LNCAP (cell line): Measurements from ENCODE around the gene MAP2K3.

Experiments used
- TF ChIP-seq, protein P1 (sequence below): fragments of 450-650 bp; IDR thresholded peaks from 2 replicates; pipeline ENCODE4 v1.5.1; 2017; ENCODE audit warnings: mild to moderate bottlenecking

Gene MAP2K3

DNA sequence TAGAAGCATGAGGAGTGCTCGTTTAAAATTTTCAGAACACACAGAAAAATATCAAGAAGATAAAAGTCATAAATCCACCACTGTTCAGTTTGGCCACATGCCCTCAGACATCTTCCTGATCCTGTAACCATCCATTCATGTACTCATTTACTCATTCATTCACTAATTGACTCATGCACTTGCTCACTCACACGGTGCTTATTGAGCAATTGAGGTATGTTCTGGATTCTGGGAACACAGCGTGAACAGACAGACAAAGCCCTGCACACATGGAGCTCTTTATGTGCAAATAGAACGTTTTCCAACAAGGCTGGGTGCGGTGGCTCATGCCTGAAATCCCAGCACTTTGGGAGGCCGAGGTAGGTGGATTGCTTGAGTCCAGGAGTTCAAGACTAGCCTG lies 21.1 kb upstream of the MAP2K3 start:
- TF ChIP-seq, protein P1, sequence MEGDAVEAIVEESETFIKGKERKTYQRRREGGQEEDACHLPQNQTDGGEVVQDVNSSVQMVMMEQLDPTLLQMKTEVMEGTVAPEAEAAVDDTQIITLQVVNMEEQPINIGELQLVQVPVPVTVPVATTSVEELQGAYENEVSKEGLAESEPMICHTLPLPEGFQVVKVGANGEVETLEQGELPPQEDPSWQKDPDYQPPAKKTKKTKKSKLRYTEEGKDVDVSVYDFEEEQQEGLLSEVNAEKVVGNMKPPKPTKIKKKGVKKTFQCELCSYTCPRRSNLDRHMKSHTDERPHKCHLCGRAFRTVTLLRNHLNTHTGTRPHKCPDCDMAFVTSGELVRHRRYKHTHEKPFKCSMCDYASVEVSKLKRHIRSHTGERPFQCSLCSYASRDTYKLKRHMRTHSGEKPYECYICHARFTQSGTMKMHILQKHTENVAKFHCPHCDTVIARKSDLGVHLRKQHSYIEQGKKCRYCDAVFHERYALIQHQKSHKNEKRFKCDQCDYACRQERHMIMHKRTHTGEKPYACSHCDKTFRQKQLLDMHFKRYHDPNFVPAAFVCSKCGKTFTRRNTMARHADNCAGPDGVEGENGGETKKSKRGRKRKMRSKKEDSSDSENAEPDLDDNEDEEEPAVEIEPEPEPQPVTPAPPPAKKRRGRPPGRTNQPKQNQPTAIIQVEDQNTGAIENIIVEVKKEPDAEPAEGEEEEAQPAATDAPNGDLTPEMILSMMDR: no peak

DNA sequence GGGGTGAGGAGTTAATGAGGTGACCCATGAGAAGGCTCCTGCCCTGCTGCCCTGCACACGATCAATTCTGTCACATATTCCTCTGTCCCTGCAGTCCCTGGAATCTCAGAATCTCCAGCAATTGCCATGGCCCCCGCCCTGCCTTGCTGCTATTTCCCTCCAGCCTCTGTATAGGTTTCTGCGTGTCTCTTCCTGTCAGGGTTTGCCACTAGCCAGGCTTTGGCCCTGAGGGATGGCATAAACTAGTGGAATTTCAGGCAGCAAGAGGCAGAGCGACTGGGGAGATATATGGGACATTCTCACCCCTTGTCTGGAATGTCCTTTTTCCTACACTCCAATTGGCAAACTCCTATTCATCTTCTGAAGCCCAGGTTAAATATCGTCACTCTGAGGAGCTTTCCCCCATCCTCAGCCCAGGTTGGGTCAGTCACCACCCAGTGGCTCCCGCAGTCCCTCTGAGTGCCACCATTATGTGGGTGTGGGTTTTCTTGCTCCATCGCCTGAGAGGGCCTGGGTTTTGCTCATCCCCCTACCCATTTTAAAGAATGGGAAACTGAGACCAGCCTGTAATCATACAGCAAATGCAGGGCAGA lies 15.8 kb upstream of the MAP2K3 start:
- TF ChIP-seq, protein P1: no peak

- TF ChIP-seq, protein P1: no peak
Measured at GRCh38 chr17:21269394-21269793, 15.1 kb upstream of the MAP2K3 start.

GRCh38 chr17:21271454-21272183 lies 12.9 kb upstream of the MAP2K3 start:
- TF ChIP-seq, protein P1: no peak

DNA sequence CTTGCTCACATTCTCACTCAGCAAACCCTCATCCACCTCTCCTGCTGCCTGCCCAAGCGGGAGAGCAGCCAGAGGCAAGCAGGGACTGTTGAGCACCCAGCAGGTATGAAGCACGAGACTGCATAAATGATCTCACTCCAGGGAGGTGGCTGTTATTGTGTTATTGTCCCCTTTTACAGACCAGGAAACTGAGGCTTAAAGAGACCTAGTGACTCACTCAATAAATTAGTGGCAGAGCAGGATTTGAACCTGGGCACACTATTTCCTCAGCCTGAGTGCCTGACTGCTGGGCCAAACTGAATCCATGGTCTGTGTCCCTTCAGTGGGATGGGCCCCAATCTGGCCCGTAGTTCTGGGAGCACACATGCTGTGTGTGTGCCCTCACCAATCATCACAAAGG lies 12.3 kb upstream of the MAP2K3 start:
- TF ChIP-seq, protein P1: no peak

GRCh38 chr17:21272881-21273792 lies 11.4 kb upstream of the MAP2K3 start:
- TF ChIP-seq, protein P1: no peak

DNA sequence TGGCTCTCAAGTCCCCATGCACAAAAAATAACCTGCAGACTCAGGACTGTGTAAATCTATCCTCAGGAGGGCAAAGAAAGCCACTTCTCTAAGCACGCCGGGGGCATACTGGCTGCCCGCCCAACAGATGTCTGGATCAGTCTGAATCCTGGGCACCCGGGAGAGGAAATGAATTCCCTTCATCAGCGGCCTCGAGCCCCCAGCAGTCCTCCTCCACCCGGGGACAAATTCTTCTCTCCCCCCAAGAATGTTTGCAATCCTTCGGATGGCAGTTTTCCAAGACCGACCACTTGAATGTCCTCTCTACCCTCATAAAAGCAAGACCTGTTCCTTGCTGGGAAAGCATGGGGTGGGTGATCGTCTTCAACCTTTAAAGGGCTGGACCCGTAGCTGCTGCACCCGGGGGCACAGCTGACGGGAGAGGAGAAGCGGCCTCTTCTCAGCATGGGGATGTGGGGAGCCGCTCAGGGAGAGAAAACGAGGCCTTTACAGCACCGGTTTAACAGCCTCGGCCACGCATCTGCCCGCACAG lies 9.4 kb upstream of the MAP2K3 start:
- TF ChIP-seq, protein P1: no peak
